NCI-H146 treated with DMSO at 0.1 percent for 48 hours (cell line): ENCODE results near the gene MED25.

Experiments used
- DNase-seq: peaks from one replicate; lab custom pipeline; 2025; ENCODE audit not compliant: unreplicated experiment; lab: John Stamatoyannopoulos, UW

The MED25 gene

DNA sequence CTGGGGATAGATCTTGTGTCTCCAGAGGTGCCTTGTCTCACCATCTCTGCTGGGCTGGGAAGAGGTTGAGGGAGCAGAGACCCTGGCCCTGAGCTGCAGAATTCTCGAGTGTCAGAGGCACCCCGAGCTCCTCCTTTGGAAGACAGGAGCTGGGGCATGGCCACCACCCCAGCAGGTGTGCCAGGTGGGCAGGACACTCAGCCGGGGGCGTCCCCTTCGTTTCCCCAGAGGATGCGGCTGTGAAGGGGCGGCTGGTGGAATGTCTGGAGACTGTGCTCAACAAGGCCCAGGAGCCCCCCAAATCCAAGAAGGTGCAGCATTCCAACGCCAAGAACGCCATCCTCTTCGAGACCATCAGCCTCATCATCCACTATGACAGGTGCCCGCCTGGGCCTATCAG is 19.5 kb upstream of the MED25 start:
- DNase-seq = no peak

DNA sequence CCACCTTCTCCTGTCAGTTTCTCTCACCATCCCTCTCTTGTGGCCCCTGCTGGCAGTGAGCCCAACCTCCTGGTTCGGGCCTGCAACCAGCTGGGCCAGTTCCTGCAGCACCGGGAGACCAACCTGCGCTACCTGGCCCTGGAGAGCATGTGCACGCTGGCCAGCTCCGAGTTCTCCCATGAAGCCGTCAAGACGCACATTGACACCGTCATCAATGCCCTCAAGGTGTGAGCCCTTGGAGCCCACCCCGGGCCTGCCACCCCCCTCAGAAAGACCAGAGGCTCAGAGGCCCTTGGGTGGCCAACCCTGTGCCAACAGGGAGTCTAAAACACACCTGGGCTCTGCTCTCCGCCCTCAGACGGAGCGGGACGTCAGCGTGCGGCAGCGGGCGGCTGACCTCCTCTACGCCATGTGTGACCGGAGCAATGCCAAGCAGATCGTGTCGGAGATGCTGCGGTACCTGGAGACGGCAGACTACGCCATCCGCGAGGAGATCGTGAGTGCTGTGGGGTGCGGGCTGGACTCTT is 18.8 kb upstream of the MED25 start:
- DNase-seq = no peak

DNA sequence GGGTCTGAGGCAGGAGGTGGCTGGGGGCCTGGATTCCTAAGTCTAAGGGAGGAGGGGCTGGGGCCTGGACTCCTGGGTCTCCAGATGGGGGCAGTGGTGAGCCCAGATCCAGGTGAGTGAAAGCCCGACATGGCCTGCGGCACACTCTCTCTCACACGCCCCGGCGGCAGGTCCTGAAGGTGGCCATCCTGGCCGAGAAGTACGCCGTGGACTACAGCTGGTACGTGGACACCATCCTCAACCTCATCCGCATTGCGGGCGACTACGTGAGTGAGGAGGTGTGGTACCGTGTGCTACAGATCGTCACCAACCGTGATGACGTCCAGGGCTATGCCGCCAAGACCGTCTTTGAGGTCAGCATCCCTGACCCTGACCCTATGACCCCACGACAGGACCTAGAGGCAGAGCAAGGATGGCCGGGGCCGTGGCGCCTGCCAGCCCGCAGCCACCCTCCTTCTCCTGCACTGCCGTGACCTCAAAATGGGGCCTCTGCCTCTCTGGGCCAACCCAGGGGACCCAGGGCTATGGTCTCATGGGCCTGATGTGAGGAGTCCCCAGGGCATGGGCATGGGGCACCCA is 18.2 kb upstream of the MED25 start:
- DNase-seq = no peak

DNA sequence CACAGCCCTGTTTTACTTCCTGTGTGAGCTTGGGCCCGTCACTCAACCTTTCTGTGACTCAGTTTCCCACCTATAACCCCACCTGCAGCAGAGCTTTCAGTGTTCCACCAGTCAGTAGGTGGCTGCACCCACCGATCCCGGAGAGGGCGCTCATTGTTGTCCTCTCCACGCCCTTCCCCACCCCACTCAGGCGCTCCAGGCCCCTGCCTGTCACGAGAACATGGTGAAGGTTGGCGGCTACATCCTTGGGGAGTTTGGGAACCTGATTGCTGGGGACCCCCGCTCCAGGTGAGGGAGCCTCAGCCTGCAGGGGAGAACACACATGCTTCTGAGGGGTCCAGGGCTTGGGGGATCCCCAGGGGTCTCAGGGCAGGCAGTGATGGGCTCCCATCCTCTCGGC is 17.3 kb upstream of the MED25 start:
- DNase-seq = no peak

DNA sequence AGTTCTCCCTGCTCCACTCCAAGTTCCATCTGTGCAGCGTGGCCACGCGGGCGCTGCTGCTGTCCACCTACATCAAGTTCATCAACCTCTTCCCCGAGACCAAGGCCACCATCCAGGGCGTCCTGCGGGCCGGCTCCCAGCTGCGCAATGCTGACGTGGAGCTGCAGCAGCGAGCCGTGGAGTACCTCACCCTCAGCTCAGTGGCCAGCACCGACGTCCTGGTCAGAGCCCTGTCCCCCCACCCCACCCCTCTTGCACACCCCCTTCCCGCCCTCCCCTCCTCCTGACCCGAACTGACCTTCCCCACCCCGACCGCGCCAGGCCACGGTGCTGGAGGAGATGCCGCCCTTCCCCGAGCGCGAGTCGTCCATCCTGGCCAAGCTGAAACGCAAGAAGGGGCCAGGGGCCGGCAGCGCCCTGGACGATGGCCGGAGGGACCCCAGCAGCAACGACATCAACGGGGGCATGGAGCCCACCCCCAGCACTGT is 16.6 kb upstream of the MED25 start:
- DNase-seq = no peak

DNA sequence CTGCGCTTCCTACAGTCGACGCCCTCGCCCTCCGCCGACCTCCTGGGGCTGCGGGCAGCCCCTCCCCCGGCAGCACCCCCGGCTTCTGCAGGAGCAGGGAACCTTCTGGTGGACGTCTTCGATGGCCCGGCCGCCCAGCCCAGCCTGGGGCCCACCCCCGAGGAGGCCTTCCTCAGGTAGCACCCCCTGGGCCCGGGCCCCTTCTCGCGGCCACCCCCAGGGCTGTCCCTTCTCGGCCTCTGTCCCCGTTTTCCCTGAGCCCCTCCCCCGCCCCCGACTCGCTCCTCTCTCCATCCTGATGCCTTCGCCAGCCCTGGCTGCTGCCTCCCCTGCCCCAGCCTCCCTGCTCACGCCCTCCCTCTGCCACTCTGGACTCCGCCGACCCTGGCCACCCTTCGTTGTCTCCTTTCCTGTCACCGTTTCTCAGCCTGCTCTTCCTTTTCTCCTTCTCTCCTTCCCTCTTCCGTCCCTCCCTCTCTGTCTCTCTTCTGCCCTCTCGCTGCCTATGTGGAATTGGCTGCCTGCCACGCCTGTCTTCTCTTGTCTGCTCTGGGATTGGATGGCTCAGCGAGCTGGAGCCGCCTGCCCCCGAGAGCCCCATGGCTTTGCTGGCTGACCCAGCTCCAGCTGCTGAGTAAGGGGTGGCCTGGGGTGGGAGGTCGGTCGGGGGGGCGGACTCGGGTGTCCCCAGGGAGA is 16.0 kb upstream of the MED25 start:
- no peak for DNase-seq

DNA sequence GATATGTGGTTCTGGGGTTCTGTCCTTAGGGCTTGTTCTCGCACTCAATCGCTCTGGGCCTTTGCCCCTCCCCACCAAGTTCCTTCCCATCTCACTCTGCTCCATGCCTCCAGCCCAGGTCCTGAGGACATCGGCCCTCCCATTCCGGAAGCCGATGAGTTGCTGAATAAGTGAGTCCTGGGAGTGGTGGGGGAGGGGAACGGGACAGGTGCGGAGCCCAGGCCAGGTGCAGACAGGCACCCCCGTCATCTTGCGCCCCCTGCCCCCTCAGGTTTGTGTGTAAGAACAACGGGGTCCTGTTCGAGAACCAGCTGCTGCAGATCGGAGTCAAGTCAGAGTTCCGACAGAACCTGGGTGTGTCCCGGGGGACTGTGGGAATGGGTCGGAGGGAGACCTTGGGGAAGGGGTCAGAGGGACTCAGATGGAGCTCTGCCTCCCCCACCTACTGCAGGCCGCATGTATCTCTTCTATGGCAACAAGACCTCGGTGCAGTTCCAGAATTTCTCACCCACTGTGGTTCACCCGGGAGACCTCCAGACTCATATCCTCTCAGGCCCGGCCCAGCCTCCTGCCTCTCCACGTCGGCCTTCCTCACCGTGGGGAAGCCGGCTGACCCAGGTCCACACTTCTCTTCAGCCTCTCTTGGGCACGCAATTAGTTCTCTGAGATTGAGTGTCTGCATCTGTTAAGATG is 15.1 kb upstream of the MED25 start:
- no peak for DNase-seq

DNA sequence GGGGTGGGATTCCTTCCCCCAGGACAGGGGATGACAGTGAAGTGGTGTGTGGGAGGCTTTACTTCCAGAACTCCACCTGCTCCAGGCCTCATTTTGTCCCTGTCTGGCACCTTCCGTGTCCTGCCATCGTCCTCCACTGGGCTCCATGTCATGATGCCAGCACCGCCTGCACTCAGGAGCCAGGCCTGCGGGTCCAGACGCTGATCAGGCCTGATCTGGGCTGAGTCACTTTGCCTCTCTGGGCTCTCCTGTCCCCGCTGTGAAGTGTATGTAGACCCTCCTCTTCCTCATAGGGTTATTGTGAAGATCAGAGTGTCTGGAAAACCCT is 14.6 kb upstream of the MED25 start:
- DNase-seq = no peak

DNA sequence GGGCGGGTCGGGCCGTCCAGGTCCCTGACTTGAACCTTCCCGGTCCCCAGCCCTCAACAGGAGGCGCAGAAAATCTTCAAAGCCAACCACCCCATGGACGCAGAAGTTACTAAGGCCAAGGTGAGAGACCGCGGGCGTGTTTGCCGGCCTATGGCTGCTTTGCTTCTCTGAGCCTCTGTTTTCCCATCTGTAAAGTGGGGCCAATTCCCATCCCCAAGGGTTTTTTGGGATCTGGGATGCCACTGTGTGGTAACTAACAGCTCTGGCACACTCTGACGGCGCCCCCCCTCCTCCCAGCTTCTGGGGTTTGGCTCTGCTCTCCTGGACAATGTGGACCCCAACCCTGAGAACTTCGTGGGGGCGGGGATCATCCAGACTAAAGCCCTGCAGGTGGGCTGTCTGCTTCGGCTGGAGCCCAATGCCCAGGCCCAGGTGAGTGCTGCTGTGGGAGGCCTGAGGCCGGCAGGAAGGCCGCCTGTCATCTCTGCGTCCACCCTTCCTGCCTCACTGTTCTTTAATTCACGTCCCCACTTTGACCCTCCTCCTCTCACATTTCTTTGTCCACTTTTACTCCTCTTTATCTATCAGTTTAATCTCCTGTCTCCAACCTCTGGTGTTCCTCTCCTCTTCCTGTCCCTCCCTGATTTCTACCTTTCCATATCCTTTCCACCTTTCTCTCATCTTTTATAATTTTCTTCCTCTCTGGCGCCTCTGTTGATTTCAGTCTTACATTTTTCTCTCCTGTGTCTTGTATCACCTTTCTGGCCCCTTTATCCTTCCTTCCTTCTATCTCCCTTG is 12.1 kb upstream of the MED25 start:
- no peak for DNase-seq

DNA sequence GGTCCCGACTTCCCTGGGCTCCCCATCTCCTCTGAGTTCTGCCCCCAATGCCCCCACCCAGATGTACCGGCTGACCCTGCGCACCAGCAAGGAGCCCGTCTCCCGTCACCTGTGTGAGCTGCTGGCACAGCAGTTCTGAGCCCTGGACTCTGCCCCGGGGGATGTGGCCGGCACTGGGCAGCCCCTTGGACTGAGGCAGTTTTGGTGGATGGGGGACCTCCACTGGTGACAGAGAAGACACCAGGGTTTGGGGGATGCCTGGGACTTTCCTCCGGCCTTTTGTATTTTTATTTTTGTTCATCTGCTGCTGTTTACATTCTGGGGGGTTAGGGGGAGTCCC is 11.5 kb upstream of the MED25 start:
- no peak for DNase-seq

DNA sequence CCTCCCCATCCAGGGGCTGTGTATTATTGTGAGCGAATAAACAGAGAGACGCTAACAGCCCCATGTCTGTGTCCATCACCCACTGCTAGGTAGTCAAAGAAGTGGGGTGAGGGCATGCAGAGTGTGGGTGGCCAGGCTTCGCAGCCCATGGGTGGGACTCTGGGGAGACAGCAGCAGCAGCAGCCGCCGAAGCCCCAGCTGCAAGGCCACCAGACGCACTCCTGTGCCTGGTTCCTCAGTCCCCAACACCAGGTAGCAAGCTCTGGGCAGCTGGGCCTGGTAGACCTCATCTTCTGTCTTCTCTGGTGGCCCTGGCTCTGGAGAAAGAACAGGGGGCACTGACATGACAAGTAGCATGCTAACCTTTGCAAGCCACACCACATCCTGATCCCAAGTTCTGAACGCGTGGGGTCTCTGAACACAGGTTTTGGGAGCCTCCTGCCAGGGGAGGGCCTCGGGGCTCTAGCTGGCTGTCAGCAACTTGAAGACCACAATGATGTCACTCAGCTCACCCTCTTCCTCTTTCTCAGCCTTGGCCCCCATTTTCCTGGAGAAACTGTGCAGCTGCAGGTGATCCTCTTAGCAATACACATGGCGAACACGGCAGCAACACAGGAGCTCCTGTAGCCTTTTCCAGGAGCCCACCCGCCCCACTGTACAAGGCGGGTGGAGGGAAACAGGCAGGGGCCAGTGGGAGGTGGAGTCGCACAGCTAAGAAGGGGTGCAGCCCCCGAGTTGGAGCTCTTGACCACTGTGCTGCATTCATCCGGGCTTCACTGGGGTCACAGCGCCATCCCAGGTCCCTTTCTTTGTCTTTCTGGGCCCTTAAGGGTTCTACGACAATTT is 10.8 kb upstream of the MED25 start:
- no peak for DNase-seq

DNA sequence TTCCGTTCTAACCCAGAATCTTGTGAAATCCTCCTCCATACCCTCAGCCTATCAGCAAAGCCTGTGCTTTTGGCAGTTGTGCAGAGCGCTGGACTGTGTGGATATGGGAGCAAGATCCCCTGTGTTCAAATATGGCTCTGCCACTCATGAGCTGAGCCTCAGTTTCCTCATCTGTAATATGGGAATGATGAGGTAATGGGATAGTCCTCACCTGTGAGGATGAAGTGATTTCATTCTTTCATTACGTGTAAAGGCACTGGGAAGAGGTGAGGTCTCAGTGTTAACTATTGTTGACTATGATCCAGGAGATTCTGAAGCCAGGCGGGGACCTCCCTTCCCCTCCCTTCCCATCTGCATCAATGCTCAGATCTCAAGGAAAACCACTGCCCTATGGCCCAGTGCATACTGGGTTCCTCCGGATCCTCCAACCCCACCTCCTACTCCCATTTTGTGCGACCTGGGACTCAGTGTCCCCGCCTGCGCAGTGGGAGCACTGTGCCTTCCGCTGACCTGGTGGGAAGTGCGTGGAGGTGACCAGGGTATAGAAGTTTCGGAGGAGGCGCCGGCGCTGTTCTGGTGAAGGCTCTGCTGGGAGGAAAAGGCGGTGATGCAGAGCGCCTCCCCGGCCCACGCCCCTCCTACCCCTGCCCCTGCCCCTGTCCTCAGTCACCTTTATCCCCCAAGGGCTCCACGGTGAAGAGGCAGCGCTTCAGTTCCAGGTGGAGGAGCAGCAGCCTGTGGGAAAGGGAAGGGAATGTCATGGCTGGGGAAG is 10.0 kb upstream of the MED25 start:
- no peak for DNase-seq

DNA sequence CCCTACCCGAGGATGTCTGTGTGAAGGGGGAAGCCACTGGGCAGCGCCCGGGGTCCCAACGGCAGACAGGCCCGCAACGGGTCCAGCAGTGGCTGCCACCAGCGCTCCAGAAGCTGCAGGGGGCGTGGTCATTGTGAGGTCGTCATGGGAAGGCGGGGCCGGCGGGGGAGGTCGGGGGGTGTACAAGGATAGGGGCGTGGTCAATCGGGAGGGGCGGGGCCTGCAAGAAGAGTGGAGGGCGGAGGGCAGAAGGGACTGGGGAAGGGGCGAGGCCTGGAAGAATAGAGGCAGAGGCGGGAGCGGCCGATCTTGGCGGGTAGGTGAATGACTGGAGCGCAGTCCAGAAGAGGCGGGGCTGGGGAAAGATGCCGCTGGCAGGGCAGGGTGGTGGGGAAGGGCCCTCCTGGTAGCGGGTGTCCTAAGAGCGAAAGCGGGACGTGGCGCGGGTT is 9.4 kb upstream of the MED25 start:
- DNase-seq = no peak

DNA sequence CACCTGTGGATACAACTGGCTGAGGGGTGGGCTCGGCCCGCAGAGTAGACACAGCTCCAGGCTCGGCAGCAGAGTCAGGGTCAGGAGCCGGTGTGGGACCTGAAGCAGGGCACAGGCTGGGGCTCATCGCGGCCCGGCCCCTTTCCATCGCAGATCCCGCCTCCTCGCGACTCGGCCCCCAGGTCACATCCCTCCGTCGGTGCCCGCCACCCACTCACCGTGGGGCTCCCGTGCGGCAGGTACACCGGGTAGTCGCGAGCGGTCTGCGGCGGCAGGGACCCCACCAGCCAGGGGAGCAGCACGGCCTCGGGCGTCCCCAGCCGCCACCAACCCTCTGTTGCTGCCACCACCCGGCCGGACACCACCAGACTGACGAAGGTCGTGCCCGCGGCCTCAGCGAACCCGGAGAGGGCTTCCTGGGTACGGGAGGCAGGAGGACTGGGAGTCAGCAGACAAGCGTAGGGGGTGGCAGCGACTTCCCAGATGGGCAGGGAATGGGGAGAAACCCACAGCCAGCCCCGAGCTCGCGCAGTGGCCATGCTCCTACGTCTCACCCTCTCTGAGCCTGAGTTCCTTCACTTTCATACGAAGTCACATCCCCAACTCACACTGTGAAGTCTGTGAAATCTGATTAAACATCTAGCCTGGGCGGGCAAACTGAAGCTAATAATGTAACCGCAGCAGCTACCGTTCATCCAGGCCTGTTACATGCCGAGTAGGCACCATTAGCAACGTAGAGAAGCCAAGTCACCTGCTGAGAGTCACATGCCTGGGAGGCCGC is 8.7 kb upstream of the MED25 start:
- no peak for DNase-seq

DNA sequence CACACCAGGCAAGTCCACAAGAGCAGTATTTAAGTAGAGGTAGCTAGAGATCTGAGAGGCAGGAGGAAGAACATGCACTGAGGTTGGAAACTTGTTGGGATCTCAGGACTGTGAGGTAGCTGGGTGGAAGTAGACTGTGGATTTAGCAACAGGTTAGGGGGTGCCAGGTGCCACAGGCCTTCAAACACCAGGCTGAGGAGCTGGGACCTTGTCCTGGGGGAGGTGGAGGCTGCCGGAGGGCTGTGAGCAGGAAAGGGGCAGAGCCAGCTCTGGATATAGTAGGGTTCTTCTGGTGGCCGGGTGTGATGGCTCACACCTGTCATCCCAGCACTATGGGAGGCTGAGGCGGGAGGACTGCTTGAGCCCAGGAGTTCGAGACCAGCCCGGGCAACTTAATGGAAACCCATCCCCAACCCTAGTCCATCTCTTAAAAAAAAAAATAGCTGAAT is 8.1 kb upstream of the MED25 start:
- DNase-seq = no peak

DNA sequence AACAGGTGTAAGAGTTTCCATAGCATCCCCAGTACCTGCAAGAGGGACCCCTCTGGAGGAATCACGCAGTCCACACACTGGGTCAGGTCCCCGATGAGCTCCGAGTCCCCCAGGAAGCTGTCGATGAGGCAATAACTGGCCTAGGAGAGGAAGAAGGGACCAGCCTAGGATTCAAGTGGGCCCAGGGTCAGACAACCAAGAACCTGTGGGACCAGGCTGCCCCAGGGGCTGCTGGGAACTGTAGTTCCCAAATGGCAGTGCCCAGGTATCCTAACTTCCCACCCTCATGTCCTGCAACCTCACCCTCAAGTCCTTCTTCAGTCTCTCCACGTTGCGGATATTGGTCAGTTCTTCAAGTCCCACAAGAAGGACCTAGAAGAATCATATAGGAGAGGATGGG is 6.8 kb upstream of the MED25 start:
- DNase-seq = no peak

DNA sequence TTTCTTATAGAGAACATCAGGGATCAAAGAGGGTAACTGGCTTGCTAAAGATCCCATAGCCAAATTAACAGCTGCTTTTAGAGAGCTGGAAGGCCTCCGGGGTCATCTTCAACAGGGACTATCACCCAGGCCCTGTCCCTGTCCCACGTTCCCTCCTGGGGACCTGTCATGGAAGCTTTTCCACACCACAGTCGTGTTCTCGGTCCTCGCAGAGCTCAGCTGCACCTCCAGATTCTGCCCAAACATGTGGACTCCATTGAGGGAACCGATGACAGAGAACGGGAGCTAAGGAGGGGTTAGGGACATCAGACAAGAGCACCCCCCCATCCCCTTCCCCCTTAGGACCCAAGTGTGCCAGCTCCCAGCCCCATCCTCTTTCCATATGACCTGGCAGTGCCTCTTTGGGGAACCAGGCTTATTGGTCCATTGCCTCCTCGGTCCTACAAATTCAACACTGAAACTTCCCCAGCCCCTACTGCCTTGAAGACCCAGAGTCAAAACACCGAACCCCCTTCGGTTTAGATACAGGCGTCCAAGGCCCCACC is 5.6 kb upstream of the MED25 start:
- no peak for DNase-seq

DNA sequence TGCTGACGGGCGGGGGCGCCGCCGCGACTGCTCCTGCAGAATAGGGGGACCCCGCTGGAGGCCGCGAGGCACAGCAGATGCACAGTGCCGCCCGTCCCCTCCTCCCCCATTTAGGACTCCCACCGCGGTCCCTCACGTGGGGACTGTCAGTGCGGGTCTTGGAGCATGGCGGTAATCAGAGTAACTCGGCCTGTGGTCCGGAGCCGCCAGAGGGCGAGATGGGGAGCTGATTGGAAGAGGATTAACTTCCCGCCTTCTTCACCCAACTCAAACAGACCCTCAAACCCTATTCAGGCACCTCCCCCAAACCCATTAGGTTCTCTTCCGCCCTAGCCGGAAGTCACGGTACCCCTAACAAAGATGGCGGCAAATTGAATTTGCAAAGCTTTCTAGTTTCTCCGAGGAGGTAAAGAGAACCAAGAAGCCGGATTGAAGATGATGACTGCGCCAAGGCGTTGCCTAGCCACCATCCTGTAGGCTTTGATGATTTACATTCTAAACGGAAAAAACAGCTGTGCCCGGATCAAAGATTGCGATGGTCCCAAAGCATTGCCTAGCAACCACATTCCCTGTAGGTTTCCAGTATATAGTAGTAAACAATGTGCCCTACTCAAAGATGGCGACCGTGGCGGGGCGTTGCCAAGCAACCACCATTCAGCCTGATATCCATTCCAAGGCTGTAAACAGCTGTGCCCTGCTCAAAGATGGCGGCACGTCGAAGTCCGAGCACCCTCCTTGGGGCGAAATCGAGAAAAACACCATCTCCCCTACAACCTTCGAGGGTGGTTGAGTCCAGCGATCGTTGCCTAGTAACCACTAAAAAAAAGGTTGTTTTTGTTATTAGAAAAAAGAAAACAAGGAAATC is 4.9 kb upstream of the MED25 start, which contains the start of gene FUZ:
TSS of gene FUZ (minus strand) at position 296 of the 865 bp plus-strand sequence. CDS start at position 110, 186 bp downstream.
- peak; percentile 99 for DNase-seq
